ENCODE data around the gene CLDN16. TPM values are rescaled to one million over a fixed set of nuclear protein-coding genes. Genes with fewer than 3 reads are reported as not detected.

CLDN16 gene
- total and polyA plus RNA-seq, 2 experiments from 2014 or later: 0.11 TPM; not detected in 1

DNA sequence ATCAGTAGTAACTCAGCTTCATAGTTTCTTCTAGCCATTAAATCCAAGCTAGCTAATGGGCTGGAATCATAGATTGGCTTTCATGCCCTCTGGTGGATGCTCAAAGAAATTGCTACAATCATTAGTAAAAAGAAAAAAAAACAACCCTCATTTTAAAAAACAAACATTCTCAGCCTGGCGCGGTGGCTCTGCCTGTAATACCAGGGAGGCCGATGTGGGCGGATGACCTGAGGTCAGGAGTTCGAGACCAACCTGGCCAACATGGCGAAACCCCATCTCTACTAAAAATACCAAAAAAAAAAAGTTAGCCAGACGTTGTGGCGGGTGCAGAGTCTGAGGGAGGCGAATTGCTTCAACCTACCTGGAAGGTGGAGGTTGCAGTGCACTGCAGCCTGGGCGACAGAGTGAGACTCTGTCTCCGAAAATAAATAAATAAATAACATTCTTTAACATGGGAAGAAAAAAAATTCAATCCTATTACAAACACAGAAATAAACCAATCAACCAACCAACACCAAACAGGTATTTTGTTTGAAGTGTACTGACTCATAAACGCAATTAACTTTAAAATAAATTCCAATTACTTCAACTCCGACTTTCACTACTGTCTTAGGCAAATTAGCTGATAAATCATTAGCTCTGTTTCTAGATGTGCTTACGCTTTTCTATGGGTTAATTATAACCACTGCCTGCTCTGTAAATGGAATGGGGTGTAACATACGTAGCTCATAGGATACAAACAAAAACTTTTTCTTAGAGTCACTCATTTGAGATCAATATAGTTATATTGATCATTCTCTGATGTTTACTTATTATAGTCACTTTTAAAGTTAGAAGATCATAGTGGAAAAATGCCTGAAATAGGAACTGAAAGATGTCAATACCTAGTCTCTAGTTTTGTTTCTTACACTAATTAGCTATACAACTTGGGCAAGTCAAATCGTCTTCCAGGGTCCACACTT is 36.8 kb downstream of the CLDN16 start:
- Histone ChIP-seq H3K4me3 (no peak overlapping the region), H3K27me3 (replicated peaks; ENCODE audit: insufficient read depth) (no peaks in the 10 kb centered on the region), H3K4me1 (ENCODE audit: insufficient read depth) (peaks cover 6% of the 10 kb centered on the region), H3F3A (ENCODE audit: insufficient read depth) (0 out of 2 replicates have a peak, but pooled peaks cover 12% of the 10 kb centered on the region), H4K20me1 (ENCODE audit: insufficient read depth) (no peaks in the 10 kb centered on the region), H3K4me2 (ENCODE audit: unreplicated experiment) (no peak overlapping the region), H2AFZ (peak overlapping the region; percentile 50), H3K36me3 (ENCODE audit: low read depth) (no peaks in the 10 kb centered on the region), H3K9me3 (ENCODE audit: low read depth) (no peaks in the 10 kb centered on the region), H3K79me2 (ENCODE audit: insufficient read depth) (no peaks in the 10 kb centered on the region), H3K27ac (no peak overlapping the region), H3K9ac (no peak overlapping the region), H3K9me2 (ENCODE audit: insufficient read depth) (no peaks in the 10 kb centered on the region)
- 37 to 40% methylated on average over 16 of the region's 16 CpGs for WGBS, 2 experiments (ENCODE audit: low coverage in 1 of 2, low lambda C conversion rate in 2 of 2, missing lambda C conversion rate in 2 of 2)
- in situ Hi-C loops (cut with MboI): loop anchor here (10.0 to 25.0 kb wide), 2 partner anchors 200 to 462 kb away; no protein-coding TSS in a partner anchor
- peak; percentile 77 for DNase-seq
- TF ChIP-seq EZH2phosphoT487 (IDR thresholded peaks at IDR 0.05; ENCODE audit: insufficient read depth, low read depth): no peak
- no peak for TF ChIP-seq EZH2 (IDR thresholded peaks at IDR 0.05; ENCODE audit: insufficient read depth, poor library complexity, severe bottlenecking)

- in situ Hi-C loops (cut with MboI): loop anchor here (10.0 to 25.0 kb wide), 2 partner anchors 201 to 464 kb away; no protein-coding TSS in a partner anchor
- no peaks in the 10 kb centered on the region for H3K27me3 ChIP-seq (replicated peaks; ENCODE audit: insufficient read depth)
- DNase-seq: no peak
- TF ChIP-seq EZH2phosphoT487 (IDR thresholded peaks at IDR 0.05; ENCODE audit: insufficient read depth, low read depth) (no peak), EZH2 (IDR thresholded peaks at IDR 0.05; ENCODE audit: insufficient read depth, poor library complexity, severe bottlenecking) (no peak)
- H4K20me1 ChIP-seq (ENCODE audit: insufficient read depth): no peaks in the 10 kb centered on the region
- no peak overlapping the region for H3K4me3 ChIP-seq
- WGBS, 2 experiments (ENCODE audit: low coverage in 1 of 2, low lambda C conversion rate in 2 of 2, missing lambda C conversion rate in 2 of 2): 92 to 96% methylated on average over 1 of the region's 1 CpG
- no peak overlapping the region for H3K27ac ChIP-seq
- no peaks in the 10 kb centered on the region for H3K79me2 ChIP-seq (ENCODE audit: insufficient read depth)
- no peaks in the 10 kb centered on the region for H3K9me3 ChIP-seq (ENCODE audit: low read depth)
- H3K36me3 ChIP-seq (ENCODE audit: low read depth): no peaks in the 10 kb centered on the region
- no peaks in the 10 kb centered on the region for H3K9me2 ChIP-seq (ENCODE audit: insufficient read depth)
- no peak overlapping the region for H2AFZ ChIP-seq
- peaks cover 10% of the 10 kb centered on the region for H3K4me1 ChIP-seq (ENCODE audit: insufficient read depth)
- 0 out of 2 replicates have a peak, but pooled peaks cover 15% of the 10 kb centered on the region for H3F3A ChIP-seq (ENCODE audit: insufficient read depth)
- H3K4me2 ChIP-seq (ENCODE audit: unreplicated experiment): no peak overlapping the region
- H3K9ac ChIP-seq: no peak overlapping the region
These were observed 37.9 kb downstream of the CLDN16 start for GRCh38 chr3:190425833-190426232.

DNA sequence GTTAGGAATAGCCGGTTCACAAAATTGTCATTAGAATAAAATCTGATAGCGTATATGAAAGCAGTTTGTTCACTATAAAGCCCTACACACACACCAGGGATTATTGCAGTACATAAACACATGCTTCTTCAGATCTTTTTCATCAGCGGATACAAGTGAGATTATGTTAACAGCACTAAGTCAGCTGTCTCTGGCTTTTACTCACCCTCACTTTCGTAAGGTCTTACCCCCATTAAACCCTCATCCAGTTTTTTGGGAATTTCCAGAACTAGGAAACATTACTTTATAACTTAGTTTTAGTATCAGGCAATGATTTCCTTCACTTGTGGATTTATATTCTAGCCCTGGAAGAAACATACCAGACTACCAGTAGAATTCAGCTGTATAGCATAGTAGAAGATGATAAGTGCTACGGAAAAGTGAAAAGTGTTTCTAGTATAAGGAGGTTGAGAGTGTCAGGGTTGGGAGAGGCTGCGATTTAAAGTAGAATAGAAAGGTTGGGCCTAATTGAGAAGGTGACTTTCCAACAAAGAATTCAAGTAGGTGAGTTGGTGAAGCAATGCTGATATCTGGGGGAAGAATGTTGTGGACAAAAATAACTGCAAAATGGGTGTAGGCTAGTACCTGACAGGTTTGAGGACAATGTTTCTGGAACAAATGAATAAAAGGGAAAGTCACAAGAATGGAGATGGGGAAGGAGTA is 39.0 kb downstream of the CLDN16 start:
- H3K79me2 ChIP-seq (ENCODE audit: insufficient read depth): no peaks in the 10 kb centered on the region
- peaks cover 11% of the 10 kb centered on the region for H3K4me1 ChIP-seq (ENCODE audit: insufficient read depth)
- no peak overlapping the region for H3K4me2 ChIP-seq (ENCODE audit: unreplicated experiment)
- no peak overlapping the region for H3K27ac ChIP-seq
- TF ChIP-seq EZH2 (IDR thresholded peaks at IDR 0.05; ENCODE audit: insufficient read depth, poor library complexity, severe bottlenecking) (no peak), EZH2phosphoT487 (IDR thresholded peaks at IDR 0.05; ENCODE audit: insufficient read depth, low read depth) (no peak)
- no peak for DNase-seq
- no peaks in the 10 kb centered on the region for H3K27me3 ChIP-seq (replicated peaks; ENCODE audit: insufficient read depth)
- WGBS, 2 experiments (ENCODE audit: low coverage in 1 of 2, low lambda C conversion rate in 2 of 2, missing lambda C conversion rate in 2 of 2): 73 to 77% methylated on average over 6 of the region's 6 CpGs
- in situ Hi-C loops (cut with MboI): loop anchor here (10.0 to 25.0 kb wide), 2 partner anchors 202 to 465 kb away; no protein-coding TSS in a partner anchor
- H3K9ac ChIP-seq: no peak overlapping the region
- H3K9me3 ChIP-seq (ENCODE audit: low read depth): no peaks in the 10 kb centered on the region
- H3K9me2 ChIP-seq (ENCODE audit: insufficient read depth): no peaks in the 10 kb centered on the region
- H2AFZ ChIP-seq: peak overlapping the region; percentile 60
- H3F3A ChIP-seq (ENCODE audit: insufficient read depth): 0 out of 2 replicates have a peak, but pooled peaks cover 15% of the 10 kb centered on the region
- no peak overlapping the region for H3K4me3 ChIP-seq
- H4K20me1 ChIP-seq (ENCODE audit: insufficient read depth): no peaks in the 10 kb centered on the region
- H3K36me3 ChIP-seq (ENCODE audit: low read depth): no peaks in the 10 kb centered on the region

- Histone ChIP-seq H3F3A (ENCODE audit: insufficient read depth) (0 out of 2 replicates have a peak, but pooled peaks cover 14% of the 10 kb centered on the region), H3K4me3 (no peak overlapping the region), H3K27me3 (replicated peaks; ENCODE audit: insufficient read depth) (no peaks in the 10 kb centered on the region), H3K9ac (no peak overlapping the region), H3K36me3 (ENCODE audit: low read depth) (no peaks in the 10 kb centered on the region), H4K20me1 (ENCODE audit: insufficient read depth) (no peaks in the 10 kb centered on the region), H3K79me2 (ENCODE audit: insufficient read depth) (no peaks in the 10 kb centered on the region), H3K9me2 (ENCODE audit: insufficient read depth) (no peaks in the 10 kb centered on the region), H3K4me2 (ENCODE audit: unreplicated experiment) (peak overlapping the region; percentile 16), H3K4me1 (ENCODE audit: insufficient read depth) (peaks cover 18% of the 10 kb centered on the region), H3K27ac (0 out of 2 replicates have a peak overlapping the region, but pooled peaks have one; percentile 13), H3K9me3 (ENCODE audit: low read depth) (no peaks in the 10 kb centered on the region), H2AFZ (0 out of 2 replicates have a peak overlapping the region, but pooled peaks have one; percentile 15)
- 44 to 48% methylated on average over 2 of the region's 2 CpGs for WGBS, 2 experiments (ENCODE audit: low coverage in 1 of 2, low lambda C conversion rate in 2 of 2, missing lambda C conversion rate in 2 of 2)
- in situ Hi-C loops (cut with MboI): loop anchor here (10.0 to 25.0 kb wide), 2 partner anchors 205 to 467 kb away; no protein-coding TSS in a partner anchor
- TF ChIP-seq EZH2phosphoT487 (IDR thresholded peaks at IDR 0.05; ENCODE audit: insufficient read depth, low read depth) (no peak), EZH2 (IDR thresholded peaks at IDR 0.05; ENCODE audit: insufficient read depth, poor library complexity, severe bottlenecking) (no peak)
- peak; percentile 72 for DNase-seq
These were observed 41.7 kb downstream of the CLDN16 start for GRCh38 chr3:190429681-190430080.

Data from GM23248 (cell line).